Limb (tissue), 2 donors: ENCODE data around the gene MRAP2.
"Not testable (repeated sequence)": the region's sequence is repeated elsewhere in the genome, so short reads cannot be mapped to it uniquely, and the experiment has no call there.

Source experiments
- DNase-seq, 2 donors: peaks; one replicate each; pipeline ENCODE4 v3.0.0-alpha.2; 2016; ENCODE audit errors: extremely low spot score in 2 of 2

Gene MRAP2

DNA sequence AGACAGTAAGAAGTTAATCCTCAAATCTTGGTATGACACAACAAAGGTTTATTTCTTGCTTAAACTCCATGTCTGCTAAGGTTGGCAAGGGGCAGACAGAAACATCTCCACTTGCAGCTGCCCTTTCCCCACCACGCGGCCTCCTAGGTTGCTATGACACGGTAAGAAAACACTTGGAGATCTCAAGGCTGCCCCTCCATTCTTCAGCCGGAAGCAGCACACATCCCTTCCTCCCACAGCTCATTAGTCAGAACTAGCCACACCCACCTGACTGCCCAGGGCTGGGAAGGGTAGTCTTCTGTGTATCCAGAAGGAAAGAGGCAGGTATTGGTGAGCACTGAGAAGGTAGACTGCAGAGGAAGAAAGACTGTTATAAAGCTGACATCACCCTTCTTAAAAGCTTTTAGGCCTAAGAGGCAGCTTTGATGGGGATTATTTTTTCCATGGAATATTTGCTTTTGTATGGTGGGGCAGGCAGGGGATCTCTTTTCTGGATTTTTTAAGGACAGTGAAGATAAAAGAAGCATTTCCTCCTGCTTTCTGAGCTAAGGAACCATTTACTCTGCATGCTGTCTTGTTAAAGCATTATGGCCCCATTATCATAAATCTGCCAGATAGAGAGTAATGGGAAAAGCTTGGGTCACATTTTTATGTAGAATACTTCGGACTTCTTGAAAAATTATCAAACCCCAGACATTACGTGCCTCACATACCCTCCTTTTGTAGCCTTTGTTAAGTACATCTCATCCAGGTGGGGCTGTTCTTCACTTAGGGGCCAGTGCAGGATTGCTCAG, 41.6 kb downstream of the MRAP2 start:
- DNase-seq = peak; percentile 30 to 45

GRCh38 chr6:84077645-84078044, 44.1 kb downstream of the MRAP2 start:
- DNase-seq = no peak

- DNase-seq = no peak
These were observed 44.8 kb downstream of the MRAP2 start for GRCh38 chr6:84078335-84078734.

GRCh38 chr6:84081222-84081621, 47.6 kb downstream of the MRAP2 start:
- no peak for DNase-seq

- no peak for DNase-seq
These were observed 49.2 kb downstream of the MRAP2 start for GRCh38 chr6:84082689-84083265.

GRCh38 chr6:84084705-84085104, 51.1 kb downstream of the MRAP2 start:
- not testable (repeated sequence) for DNase-seq

GRCh38 chr6:84086056-84086455, 52.5 kb downstream of the MRAP2 start:
- DNase-seq = no peak

DNA sequence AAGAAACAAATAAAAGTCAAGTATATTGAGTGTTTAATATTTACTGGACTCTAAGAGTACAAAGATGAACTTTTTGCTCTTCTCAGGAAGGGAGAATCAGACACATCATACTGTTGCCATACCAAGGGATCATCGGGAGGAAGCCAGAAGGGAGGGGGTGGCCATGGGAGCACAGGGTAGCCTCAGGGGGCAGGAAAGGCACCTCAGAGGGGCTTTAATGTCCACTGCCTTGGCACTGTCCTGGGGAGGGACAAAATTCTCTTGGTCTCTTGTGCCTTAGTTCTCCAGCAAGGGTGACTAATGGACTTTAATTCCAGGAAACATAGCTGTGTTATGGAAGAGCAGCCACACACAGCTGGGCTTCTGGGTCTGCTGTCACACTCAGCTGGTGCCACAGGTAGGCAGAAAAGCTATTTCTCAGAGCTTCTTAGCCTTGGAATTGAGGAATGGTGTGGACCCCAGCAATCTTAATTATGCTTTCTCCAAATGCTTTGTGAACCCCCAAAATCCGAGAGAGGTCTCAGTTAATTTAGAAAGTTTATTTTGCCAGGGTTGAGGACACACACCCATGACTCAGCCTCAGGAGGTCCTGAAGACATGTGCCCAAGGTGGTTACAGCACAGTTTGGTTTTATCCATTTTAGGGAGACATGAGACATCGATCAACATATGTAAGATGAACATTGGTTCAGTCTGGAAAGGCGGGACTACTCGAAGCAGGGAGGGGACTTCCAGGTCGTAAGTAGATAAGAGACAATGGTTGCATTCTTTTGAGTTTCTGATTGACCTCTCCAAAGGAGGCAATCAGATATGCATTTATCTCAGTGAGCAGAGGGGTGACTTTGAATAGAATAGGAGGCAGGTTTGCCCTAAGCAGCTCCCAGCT, 53.2 kb downstream of the MRAP2 start:
- DNase-seq = no peak

DNA sequence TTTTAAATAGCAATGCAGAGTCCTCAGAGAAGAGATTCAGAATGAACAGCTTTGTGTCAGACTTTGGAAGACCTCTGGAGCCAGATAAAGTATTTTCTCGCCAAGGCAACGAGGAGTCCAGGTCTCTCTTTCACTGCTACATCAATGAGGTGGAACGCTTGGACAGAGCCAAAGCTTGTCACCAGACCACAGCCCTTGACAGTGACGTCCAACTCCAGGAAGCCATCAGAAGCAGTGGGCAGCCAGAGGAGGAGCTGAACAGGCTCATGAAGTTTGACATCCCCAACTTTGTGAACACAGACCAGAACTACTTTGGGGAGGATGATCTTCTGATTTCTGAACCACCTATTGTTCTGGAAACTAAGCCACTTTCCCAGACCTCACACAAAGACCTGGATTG, 55.5 kb downstream of the MRAP2 start:
- no peak for DNase-seq

DNA sequence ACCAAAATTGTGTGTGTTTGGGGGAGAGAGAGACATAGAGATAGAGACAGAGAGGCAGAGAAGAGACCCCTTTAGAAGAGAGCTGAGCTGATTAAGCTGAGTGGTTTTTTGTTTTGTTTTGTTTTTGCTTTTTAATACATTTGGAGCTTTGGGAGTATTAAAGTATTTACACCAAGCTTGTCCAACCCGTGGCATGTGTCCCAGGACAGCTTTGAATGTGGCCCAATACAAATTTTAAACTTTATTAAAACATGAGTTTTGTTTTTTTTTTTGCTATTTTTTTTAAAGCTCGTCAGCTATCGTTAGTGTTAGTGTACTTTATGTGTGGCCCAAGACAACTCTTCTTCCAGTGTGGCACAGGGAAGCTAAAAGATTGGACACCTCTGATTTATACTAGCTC, 56.0 kb downstream of the MRAP2 start:
- DNase-seq = no peak

DNA sequence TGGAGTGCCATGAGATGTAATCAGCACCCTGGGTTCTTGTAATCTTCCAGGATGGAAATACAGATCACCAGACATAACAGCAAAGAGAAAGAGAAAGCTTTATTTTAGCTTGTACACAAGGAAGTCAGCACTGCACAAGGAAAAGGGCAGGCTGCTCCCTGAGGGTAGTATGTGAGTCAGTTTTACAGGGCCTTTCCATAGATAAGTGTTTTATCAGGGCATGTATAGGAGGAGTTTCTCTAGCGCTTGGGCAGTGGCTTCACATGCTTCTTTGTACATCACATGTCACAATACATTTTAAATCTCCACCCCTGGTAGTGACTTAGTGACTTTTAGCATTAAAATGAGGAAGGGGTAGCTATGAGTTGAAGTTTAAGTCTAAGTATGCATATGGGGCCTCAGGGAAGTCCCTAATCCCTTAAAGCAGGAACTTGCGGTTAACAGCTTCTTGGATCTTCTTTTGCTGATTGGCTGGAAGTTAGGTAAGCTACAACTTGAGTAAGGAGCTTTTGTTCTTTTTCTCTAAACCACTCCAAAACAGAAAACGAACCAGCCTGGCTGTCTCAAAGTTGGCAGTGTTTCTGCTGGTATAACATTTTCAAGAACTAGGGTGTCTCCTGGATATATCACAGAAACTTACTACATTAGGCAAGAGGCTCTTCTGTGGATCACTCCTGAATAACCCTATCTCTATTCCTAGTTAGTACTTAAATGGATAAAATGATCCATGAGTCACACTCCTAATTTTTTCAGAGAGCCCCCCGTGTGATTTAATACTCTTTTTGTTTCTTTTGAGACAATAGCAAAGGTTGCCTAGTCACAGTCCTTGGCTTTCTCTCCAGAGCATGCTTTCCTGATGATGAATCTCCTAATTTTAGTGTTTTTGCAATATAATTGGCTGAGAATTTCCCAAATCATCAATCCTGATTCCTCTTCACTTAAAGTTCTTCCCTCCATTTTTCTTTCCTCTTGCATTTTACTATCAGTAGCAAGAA, 60.2 kb downstream of the MRAP2 start:
- DNase-seq = no peak

- no peak for DNase-seq
These were observed 61.6 kb downstream of the MRAP2 start for GRCh38 chr6:84095156-84095555.

DNA sequence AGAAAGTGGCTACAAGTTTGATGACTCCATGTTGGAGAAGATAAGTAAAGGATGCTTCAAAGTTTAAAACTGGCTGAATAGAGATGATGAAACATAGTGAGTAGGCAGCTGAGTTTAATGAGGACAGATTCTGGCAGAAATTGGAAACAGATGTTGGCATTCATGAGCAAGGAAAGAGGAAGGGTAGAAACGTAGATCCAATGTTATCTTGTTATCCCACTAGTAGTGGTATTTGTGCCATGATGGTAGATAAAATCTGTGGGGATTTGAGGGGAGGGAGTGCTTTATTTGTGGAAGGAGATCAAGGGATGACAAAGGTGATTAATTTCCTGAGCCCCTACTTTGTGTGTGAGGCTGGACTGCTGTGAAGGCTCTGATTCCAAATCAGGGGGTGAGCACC, 69.5 kb downstream of the MRAP2 start:
- no peak for DNase-seq

DNA sequence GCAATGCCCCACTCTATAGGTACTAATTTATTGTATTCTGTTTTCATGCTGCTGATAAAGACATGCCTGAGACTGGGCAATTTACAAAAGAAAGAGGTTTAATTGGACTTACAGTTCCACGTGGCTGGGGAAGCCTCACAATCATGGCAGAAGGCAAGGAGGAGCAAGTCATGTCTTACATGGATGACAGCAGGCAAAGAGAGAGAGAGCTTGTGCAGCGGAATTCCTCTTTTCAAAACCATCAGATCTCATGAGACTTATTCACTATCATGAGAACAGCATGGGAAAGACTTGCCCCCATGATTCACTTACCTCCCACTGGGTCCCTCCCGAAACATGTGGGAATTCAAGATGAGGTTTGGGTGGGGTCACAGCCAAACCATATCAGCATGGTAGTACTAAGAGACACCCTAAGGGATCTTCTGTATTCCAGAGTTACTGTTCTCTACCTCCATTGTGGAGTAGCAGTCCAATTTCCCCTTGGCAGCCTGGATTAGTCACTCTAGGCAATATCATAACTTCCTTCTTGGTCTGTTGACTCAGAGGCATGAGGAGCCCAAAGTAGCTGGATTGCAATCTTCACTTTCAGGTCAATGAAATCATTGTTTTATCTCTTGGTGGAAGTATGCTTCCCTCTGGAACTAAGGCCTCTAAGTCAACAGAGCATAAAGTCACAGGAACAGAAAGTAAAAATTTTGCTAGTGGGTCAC, 71.8 kb downstream of the MRAP2 start:
- not testable (repeated sequence) for DNase-seq

DNA sequence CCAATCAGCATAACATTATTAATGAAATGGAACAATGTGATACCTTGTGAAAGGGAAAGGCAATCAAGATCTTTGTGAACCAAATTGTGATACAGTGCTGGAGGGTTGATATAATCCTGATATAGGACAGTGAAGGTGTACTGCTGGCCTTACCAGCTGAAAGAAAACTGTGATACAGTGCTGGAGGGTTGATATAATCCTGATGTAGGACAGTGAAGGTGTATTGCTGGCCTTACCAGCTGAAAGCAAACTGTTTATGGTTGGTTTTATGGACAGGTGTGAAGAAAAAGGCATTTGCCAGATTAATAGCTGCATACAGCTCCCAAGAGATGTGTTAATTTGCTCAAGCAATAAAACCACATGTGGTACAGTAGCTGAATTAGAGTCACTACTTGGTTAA, 73.9 kb downstream of the MRAP2 start:
- no peak for DNase-seq

GRCh38 chr6:84111351-84111750, 77.8 kb downstream of the MRAP2 start:
- not testable (repeated sequence) for DNase-seq

- DNase-seq = not testable (repeated sequence)
These were observed 81.5 kb downstream of the MRAP2 start for GRCh38 chr6:84114933-84115594.

DNA sequence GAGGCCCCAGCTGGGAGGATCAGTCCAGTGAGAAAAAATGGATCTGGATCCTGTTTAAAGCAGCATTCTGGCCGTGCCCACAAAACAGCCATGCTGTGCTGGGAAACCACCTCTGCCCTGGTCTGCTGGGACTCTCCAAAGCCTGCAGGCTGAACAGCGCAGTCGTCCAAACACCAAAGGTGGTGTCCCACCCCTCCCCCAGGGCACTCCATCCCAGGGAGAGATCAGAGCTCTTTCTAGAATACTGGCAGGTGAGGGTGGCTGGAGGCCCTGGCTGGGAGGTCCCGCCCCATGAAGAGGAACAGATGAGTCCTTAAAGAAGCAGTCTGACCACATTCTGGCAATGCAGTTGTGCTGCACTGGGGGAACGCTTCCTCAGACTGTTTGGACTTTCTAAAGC, 84.6 kb downstream of the MRAP2 start:
- no peak for DNase-seq

- DNase-seq = no peak
These were observed 85.7 kb downstream of the MRAP2 start for GRCh38 chr6:84119277-84119676.

- DNase-seq = no peak
These were observed 89.6 kb downstream of the MRAP2 start for GRCh38 chr6:84123186-84123585.
